HTERT RPE-1 (cell line): ENCODE measurements around the gene APOM.

ENCODE experiments used
- in situ Hi-C: fragments of 300-500 bp; cut with MboI; formaldehyde crosslinking; loops from 4 replicates; pipeline ENCODE4 v1.14.3; 2020; ENCODE audit warnings: low sequenced_read_pairs

Gene APOM

DNA sequence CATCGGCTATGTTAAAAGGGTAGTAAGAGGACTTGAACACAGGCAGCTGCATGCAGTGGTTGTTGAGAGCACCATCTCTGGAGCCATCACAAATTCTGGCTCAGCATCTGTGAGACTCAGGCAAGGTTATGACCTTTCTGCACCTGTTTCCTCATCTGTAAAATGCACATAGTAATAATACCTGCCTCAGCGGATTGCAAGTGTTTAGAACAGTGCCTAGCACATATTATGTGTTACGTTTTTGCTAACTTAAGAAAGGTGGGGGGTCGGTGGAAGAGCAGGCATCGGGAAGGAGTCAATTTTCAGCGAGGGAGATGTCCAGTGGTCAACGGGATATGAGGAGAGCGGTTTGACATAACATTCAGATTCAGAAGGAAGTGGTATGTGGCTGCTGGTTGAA is 22.3 kb downstream of the APOM start:
- in situ Hi-C loops: no loop called here

DNA sequence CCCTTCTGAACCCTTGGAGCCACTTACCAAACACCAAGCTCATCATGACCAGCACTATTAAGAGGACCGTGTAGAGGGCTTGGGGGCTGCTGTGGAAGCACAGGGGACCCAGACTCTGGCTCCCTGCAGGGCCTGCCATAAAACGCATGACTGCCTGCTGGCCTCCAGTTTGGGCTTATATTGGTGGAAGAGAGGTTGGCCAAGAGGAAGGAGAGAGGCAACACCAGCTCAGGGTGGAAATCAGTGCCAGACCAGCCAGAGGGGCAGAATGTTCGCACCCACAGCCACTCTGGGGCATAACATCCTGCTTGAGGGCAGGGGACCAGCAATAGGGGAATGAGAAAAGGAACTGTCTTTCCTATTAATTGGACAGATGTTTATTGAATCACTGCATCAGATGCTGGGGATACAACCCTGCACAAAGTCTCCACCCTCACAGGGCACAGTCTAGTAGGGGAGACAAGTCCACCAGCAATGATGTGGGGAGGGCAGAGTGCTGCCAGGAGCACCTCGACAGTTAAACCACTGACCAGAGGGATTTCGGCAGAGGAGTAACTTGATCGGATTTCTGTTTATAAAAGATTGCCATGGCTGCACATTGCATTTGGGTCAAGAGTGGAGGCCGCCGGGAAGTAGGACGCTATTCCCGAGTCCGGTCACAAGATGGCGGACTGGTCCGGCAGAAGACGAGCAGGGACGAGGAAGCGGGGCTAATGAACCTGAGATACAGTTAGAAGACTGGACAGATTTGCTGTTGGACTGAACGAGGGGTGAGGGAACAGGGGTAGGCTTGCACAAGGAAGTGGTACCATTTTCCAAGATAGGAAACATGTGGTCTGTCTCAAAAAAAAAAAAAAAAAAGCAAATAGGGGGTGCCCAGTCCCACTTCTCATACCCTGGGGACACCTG is 24.8 kb downstream of the APOM start, which contains the start of gene LY6G5C:
Gene LY6G5C (minus strand): TSS at position 842 of the 909 bp plus-strand sequence. CDS start 694 bp downstream, at position 148.
- in situ Hi-C loops: no loop called here

DNA sequence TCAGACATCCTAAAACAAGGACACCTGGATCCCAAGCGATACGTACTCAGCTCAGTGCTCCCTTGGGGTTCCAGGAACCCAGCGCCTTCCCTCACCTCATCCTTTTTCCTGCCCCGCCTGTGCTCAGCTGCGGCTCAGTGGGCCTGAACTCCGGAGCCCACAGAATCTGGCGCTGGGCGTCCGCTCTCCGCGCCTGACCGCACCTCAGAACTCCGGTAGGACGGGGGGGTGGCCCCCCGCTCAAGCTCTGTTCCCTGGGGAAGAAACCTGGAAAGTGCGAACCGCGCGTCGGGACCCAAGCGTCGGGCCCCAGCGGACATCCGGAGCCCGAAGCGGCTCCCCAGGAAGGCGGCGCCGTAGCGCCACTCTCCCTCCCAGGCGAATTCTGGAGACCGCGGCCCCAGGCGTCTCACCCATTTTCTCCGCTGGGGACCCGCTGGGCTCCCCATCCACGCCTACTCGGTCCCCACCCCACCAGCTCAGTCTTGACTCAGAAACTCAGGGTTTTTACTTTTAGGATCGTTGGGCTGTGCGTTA is 25.5 kb downstream of the APOM start:
- in situ Hi-C loops: no loop called here

DNA sequence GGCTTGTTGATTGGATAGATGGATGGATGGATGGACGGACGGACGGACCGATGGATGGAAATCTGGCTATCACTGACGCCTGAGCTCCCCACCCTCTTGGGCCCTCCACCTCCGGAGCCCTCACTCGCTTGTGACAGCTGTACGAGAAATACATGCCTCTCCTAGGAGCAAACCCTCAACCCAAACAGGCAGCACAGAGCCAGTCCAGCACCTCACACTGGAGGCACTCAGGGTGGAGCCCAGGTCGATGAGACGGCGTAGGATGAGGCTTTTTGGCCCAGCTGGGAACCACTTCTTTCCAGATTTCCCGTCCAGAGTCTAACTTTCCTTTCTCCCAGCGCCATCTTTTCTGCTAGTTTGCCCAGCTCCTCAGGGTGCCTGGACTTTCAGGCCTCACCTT is 27.9 kb downstream of the APOM start:
- in situ Hi-C loops: no loop called here

DNA sequence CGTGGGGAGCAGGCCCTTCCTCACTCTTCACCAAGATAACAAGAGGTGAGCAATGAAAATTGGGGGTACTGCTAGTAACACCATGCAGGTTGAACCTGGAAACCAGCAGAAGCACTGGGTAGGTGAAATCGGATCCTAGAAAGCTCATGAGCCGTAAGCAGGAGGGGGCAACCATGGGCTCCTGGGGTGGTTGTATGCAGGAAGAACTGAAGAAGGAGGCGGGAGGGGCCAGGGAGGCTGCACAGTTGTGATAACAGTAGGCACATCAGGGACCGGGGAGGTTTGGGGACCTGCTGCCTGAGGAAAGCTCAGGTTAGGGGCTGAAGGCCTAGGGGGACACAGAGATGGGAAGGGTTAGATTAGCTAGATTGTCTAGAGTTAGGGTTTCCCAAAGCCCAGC is 30.8 kb downstream of the APOM start:
- in situ Hi-C loops: no loop called here

DNA sequence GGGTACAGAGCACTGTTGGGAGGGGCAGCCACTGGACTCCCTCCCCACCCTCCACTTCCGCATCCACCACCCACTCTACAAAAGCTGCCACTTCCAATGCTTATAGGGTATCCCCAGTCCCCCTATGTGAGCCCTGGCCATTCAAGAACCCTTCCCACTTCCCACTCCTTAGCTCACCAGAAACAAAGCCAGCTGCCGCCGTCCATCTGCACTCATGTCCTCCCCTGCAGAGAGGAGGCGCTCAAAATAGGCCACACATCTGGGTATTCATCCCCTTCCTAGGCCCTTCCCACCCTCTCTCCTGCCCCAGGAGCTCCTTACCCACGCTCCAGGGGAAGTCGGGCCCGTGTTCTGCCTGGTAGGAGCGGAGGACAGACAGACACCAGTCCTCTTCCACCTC is 31.6 kb downstream of the APOM start:
- in situ Hi-C loops: no loop called here

DNA sequence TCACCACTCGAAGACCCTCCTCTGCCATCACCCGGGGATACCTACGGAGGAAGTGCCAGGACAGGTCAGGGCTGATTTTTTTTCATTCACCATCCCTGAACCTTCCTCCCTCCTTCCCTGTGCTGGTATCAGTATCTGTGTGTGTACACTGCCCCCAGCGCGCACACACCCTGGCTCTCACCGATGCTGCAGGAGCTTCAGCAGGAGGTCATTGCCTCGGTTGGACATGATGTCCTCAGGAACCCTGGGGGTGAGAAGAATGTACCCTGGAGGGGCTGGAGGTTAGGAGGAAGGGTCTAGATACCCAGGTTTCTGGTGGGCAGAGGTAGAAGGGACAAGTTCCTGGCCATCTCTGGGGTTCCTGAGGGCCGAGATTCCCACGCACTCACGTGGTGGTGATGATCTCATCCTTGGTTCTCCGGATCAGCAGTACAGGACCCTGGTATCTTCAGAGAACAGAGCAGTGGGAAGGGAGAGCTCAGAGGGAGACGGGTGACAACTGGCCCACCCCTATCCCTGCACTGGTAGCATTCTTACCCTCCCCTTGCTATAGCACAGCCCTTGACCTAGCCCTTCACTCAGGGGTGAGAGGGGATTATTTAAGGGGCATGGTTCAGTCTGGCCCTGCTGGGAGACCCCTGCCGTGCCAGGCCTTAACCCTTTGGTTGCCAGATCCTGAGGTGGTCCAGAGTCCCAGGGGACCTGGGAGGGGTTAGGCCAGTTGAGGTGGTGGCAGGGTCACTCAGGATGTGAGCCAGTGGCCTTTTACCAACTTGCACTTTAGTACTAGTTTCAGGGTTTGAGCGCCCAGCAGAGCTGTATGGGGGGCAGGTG is 32.4 kb downstream of the APOM start:
- in situ Hi-C loops: no loop called here

DNA sequence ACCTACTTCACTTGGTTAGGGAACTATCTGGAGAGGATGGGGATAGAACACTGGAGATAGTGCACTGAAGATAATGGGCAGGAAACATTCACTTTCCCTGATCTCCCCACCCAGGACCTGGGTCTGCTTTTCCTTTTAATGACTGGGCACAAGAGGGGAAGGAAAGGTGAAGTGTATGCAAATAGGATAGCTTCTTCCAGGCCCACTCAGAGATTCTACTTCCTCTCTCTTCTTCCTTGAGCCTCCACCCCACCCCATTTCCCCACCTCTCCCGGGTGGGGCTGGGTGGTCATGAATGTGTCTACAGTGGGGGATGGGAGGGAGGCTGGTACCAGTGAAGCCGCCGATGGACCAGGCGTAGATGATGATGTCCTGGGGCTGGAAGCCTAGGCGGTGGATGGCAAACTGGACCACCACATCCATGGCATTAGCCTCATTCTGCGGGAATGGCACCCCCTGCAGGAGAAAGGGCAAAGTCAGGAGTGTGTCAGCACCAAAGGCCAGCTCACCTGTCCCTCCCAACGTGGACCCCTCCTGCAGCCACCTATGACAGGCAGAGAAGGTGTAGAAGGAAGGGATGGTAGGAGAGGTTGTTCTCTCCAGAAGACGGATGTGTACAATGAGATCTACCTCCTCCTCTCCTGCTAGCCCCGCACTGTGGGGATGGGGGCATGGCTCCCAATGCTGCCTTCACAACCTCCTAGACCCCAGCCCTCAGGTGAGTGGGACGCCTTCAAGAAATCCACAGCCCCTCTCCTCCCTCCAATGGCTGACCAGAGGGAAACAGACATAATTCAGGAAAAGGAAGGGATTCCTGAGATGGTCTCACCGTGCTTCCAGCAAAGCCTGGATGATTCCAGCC is 33.8 kb downstream of the APOM start:
- in situ Hi-C loops: no loop called here

DNA sequence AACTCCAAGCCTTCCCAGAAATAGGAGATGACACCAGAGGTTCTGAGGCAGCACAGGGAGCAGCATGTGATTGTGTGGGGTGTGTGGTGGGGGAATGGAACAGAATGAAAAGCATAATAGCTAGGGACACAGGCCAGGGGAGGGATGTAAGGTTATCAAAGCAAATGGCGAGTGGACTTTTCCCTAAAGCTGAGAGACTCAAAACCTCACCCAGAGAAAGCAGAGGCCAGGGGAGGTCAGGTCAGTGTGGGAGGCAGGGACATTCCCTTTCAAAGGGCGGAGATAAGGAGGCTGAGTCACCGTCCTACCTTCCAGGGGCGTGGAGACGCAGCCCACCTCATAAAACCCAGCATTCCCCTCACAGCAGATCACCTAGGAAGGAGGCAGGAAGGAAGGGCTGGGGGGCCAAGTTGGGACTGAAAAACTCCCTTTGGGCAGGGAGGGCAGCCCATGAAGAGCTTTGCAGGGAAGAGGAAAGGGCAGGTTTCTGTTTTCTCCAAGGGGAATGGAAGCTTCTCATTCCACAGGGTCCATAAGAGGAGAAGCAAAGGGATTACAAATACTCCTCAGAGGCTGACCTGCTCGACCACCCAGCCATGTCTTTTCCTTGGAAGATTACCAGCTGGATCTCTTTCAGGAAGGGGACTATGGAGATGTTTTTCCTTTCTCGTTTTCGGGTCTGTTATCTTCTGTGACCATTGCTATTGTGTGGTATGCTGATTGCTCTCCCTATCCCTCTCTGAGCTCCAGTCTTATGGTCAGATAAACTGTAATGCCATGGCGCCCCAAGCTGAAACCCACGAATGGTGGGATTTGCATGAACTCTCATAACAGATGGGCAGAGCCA is 34.8 kb downstream of the APOM start:
- in situ Hi-C loops: no loop called here

DNA sequence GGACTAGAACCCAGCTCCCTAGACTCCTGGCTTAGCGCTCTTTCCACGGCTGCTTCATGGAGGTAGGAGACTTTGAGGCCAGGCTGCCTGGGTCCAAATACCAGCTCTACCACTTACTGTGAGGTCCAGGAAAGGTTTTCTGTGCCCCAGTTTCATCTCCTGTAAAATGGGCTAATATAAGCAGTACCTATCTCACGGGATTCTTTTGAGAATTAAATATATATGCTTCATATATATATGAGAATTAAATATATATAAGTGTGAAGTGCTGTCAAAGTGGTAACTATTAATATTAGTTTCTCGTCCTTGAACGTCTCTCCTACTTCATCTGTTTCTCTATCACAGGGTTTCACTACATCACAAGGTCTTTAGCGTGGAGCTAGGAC is 35.4 kb downstream of the APOM start:
- in situ Hi-C loops: no loop called here

DNA sequence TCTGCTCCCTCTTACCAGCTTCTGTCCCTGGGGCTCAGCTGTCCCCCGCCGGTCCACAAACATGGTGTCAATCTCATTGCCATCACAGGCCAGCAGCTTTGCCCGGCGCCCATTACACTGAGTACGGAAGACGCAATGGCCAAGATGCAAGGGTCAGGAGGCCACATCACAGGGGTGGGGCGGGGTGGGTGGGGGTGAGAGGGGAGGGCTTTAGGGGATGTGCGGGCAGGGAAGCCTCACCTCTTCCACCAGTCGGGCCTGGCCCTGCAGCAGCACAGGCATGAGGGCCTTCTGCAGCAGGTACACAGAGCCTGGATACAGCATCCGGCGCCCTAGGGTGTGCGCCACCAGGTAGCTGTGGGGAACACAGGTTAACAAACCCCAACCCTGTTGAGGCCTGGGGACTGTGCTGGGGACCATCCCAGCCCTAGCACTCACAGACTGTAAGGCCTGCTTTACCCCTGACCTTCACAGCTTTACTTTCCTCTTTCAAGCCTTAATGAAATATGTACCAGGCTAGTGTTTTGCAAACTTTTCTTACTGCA is 35.9 kb downstream of the APOM start:
- in situ Hi-C loops: no loop called here

DNA sequence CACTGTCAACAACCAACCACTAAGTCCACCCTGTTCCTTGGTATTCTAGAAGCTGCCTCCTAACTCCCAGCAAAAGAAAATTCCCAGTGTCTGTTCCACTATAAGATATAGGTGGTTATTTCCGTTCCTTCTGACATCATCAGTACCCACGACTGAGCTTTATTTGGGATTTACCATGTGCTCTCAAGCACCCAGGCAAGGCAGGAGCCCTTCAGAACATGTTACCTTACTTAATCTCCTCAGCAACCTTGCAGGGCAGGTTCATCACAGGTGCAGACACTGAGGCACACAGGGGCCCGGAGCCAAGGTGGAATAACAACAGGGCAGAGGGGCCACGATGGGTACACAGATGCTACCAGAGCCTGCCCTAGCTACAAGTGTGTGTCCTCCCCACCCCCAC is 36.7 kb downstream of the APOM start:
- in situ Hi-C loops: no loop called here

DNA sequence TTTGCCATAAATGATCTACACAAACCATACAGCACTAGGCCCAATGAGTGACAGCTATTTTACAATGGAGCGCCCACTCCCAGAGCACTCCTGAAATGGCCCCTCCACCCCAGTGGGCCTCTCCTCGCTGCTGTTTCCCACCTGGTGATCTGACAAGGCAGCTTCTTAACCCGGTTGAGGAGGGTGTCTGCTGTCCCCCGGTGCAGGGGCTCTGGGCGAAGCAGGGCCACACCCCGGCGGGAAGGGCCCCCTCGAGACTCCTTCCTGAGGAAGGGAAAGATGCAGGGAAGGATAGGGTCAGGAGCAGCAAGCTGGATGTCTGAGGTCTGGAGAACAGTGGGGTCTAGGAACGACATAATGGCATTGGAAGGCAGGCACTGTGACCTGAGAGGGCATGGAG is 37.2 kb downstream of the APOM start:
- in situ Hi-C loops: no loop called here

DNA sequence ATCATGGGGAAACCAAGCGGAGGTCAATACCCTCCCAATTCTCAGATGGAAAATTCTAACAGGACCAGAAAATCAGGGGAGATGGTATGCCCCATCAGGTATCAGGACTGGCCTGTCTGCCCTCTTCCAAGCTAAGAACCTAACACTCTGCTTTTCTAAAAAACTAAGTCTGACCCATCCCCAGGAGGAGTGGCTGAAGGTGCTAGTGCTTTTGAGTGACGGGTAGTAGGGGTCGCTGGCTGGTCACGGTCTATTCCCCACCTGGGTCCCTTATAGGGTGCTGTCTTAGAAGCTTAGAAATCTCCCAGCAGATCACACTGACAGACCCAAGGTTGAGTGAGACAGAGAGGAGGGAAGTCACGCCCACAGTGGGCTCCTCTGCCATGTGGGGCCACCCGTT is 37.8 kb downstream of the APOM start:
- in situ Hi-C loops: no loop called here

DNA sequence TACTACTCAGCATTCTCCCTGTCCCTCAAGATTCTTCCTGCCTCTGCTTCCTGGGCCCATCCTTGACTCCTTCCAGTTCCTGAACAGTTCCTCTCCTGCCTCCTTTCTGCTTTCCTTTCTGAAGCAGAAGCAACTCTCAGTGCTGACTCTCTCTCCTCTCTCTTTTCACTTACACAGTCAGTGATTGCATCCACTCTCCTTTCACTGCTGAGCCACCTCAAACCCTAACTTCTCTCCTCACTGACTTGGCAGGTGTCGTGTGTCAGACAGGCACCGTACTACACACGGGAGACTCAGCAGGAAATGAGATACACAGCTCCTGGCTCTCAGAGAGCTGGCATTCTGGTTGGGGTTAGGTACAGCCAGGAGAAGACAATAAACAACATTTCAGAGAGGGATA is 41.9 kb downstream of the APOM start:
- in situ Hi-C loops: no loop called here

DNA sequence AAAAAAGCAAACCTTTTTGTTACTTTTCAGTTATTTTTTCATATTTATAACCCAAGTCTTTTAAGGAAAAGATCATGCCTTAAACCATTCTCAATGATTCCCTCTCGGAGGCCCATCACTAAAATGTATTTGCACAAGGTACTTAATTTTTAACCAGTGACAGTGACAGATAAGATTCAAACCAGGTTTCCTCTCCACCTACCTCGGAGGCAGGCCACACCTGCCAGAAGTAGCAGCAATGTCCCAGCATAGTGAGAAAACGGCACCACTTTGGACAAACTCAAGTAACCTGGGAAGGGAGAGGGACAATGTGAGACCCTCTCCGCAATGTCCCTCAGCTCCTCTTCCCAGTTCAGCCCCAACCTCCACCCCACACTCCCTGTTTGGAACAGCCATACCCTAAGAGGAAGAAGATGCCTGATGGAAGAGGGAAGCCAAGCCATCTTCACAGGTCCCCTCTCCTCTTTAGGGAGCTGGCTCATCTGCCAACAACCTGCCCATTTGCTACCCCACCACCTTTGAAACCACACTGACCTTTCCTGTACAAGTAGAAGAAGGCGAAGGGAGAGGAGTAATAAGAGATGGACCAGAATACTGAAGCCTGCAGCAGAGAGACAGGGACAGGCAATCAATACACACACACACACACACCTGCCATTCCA is 45.2 kb downstream of the APOM start:
- in situ Hi-C loops: no loop called here

DNA sequence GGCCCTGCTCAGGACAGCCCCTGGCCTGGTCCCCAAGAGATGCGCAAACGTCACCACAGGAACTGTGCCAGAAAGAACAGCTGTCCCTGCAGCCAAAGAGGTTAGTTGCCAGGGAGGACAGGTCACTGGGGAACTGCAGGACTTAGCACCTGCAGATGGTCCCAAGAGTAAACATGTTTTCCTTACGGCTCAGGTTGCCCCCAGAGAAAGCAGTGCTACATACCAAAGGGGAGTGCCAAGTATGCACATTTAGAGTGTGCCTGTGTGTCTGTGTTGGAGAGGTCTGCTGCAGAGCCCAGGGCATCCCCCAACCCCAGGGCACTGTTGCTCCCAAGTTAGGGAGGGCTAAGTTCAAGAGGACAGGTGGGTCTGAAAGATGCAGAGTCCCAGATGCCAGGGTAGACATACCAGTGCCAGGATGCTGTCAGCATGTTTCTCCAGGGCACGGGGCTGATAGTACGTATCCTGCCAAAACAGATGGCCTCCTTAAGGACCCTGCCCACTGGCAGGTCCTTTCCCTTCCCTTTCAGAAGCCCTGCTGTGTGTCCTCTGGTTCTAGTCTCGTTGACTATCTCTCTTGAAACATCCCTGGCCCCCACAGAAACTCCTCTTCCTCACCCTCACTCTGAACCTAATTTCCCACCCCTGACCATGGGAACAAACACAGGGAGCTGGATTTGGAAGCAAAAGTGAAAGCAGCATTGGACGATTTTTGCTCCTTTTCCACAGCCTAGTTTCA is 46.1 kb downstream of the APOM start:
- in situ Hi-C loops: no loop called here

DNA sequence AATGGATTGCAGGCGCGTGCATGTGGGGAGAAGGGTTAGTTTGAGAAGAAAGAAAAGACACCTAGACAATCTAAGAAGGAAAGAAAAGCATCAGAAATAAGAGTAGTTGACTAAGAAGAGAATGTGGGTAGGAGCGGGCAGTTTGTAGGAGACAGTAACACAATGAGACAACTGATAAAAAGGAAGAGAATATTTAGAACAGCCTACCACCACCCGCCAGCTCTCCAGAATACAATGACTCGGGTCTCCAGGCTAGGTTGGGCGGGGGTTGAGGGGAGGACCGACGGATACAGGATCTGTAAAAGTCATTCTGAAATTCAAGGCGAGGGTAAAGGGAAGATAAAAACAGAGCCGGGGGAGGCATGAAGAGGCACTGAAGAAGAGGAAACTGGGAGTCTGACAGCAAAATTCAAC is 46.7 kb downstream of the APOM start:
- in situ Hi-C loops: no loop called here
